Astrocyte of the spinal cord (primary cell): ENCODE results near the gene RBM15B.
"Not testable (repeated sequence)": the region's sequence is repeated elsewhere in the genome, so short reads cannot be mapped to it uniquely, and the experiment has no call there.

Experiments
- DNase-seq: peaks from one replicate; pipeline ENCODE4 v3.0.0; 2011; ENCODE audit warnings: low read depth, low spot score
- H3K4me3 ChIP-seq: 2 replicates; pipeline ENCODE4 v1.5.1; 2011; ENCODE audit warnings: low read depth, mild to moderate bottlenecking, low read length, moderate library complexity
- CTCF ChIP-seq: IDR thresholded peaks from 2 replicates; pipeline ENCODE4 v1.5.1; 2012; ENCODE audit warnings: low read depth, mild to moderate bottlenecking, low read length, inconsistent platforms
- in situ Hi-C: cut with HindIII; loops from 2 replicates; pipeline ENCODE4 v1.10.0; 2017; ENCODE audit warnings: low sequenced_read_pairs

The RBM15B gene

GRCh38 chr3:51386159-51386851 is 4.8 kb upstream of the RBM15B start:
- DNase-seq: no peak
- no peak for TF ChIP-seq CTCF
- H3K4me3 ChIP-seq: peak overlapping the region; percentile 96
- in situ Hi-C loops: no loop called here

- no peak for TF ChIP-seq CTCF
- peak overlapping the region; percentile 96 for H3K4me3 ChIP-seq
- in situ Hi-C loops: no loop called here
- no peak for DNase-seq
Observed at GRCh38 chr3:51386852-51387229, 4.2 kb upstream of the RBM15B start.

GRCh38 chr3:51387281-51387680 is 3.8 kb upstream of the RBM15B start:
- in situ Hi-C loops, DNase-seq: not testable (repeated sequence)
- H3K4me3 ChIP-seq: peak overlapping the region; percentile 10

- DNase-seq: no peak
- in situ Hi-C loops: no loop called here
- no peak overlapping the region for H3K4me3 ChIP-seq
- TF ChIP-seq CTCF: peak; percentile 38
Observed at GRCh38 chr3:51388286-51389029, 2.6 kb upstream of the RBM15B start.

GRCh38 chr3:51389423-51390183 is 1.5 kb upstream of the RBM15B start:
- DNase-seq: peak; percentile 47
- in situ Hi-C loops: no loop called here
- no peak overlapping the region for H3K4me3 ChIP-seq
- TF ChIP-seq CTCF: peak; percentile 92

- H3K4me3 ChIP-seq: peak overlapping the region; percentile 28
- no peak for DNase-seq
- in situ Hi-C loops: no loop called here
- TF ChIP-seq CTCF: no peak
Observed at GRCh38 chr3:51390246-51391074, 625 bp upstream of the RBM15B start.
